ENCODE data around the gene KLF18. TPM values are rescaled to one million over a fixed set of nuclear protein-coding genes. Genes with fewer than 3 reads are reported as not detected.

KLF18 gene
- total RNA-seq, 1 donor: not detected

DNA sequence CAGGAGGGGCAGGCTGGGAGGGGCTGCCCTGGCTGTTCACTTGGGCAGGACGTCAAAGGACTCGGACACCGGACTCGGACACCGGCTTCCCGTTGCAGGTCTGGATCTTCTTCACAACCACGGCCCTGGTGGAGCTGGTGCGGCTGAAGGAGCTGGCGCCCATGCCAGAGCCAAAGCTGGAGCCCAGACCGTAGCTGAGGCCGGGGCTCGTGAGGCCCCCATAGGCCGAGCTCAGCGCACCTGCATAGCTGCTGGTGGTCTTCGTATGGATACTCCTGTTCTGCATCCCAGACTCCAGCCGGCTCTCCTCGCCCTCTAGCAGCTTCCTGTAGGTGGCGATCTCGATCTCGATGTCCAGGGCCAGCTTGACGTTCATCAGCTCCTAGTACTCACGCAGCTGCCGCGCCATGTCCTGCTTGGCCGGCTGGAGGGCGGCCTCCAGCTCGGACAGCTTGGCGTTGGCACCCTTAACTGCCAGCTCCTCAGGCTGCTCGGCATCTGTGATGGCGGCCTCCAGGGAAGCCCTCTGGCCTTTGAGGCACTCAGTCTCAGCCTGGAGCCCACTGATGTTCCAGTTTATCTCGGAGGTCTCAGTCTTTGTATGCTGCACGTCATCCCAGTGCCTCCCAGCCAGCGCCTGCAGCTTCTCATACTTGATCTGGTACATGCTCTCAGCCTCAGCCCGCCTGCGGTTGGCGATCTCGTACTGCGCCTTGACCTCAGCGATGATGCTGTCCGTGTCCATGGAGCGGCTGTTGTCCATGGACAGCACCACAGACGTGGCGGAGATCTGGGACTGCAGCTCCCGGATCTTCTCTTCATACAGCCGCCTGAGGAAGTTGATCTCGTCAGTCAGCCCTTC lies 37.9 kb downstream of the KLF18 start:
- no peak overlapping the region for H3K4me3 ChIP-seq (ENCODE audit: low read depth, low read length)
- TF ChIP-seq, protein P1, sequence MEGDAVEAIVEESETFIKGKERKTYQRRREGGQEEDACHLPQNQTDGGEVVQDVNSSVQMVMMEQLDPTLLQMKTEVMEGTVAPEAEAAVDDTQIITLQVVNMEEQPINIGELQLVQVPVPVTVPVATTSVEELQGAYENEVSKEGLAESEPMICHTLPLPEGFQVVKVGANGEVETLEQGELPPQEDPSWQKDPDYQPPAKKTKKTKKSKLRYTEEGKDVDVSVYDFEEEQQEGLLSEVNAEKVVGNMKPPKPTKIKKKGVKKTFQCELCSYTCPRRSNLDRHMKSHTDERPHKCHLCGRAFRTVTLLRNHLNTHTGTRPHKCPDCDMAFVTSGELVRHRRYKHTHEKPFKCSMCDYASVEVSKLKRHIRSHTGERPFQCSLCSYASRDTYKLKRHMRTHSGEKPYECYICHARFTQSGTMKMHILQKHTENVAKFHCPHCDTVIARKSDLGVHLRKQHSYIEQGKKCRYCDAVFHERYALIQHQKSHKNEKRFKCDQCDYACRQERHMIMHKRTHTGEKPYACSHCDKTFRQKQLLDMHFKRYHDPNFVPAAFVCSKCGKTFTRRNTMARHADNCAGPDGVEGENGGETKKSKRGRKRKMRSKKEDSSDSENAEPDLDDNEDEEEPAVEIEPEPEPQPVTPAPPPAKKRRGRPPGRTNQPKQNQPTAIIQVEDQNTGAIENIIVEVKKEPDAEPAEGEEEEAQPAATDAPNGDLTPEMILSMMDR (IDR thresholded peaks at IDR 0.05; ENCODE audit: insufficient read depth, low read length): no peak
- no peak for DNase-seq (ENCODE audit: low read depth)

- DNase-seq (ENCODE audit: low read depth): peak; percentile 43
- TF ChIP-seq, protein P1 (IDR thresholded peaks at IDR 0.05; ENCODE audit: insufficient read depth, low read length): no peak
These were observed 40.1 kb downstream of the KLF18 start for GRCh38 chr1:44101328-44101727.

GRCh38 chr1:44100183-44100868 lies 41.1 kb downstream of the KLF18 start:
- no peak for DNase-seq (ENCODE audit: low read depth)
- H3K4me3 ChIP-seq (ENCODE audit: low read depth, low read length): no peak overlapping the region
- TF ChIP-seq, protein P1 (IDR thresholded peaks at IDR 0.05; ENCODE audit: insufficient read depth, low read length): no peak

More at GRCh38 chr1:44101328-44101727, 40.1 kb downstream of the KLF18 start:
- no peak overlapping the region for H3K4me3 ChIP-seq (ENCODE audit: low read depth, low read length)

DNA sequence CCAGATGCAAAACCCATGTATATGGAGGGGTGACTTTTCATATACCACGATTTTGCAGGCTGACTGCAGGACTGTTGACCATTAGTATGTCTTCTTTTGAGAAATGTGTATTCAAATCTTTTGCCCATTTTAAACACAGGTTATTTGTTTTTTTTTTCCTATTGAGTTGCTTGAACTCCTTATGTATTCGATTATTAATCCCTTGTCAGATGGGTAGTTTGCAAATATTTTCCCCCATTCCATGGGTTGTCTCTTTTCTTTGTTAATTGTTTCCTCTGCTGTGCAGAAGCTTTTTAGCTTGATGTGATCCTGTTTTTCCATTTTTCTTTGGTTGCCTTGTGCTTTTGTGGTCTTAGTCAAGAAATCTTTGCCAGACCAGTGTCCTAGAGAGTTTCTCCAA lies 47.4 kb downstream of the KLF18 start:
- H3K4me3 ChIP-seq (ENCODE audit: low read depth, low read length): no peak overlapping the region
- TF ChIP-seq, protein P1 (IDR thresholded peaks at IDR 0.05; ENCODE audit: insufficient read depth, low read length): no peak
- no peak for DNase-seq (ENCODE audit: low read depth)

- DNase-seq (ENCODE audit: low read depth): no peak
- H3K4me3 ChIP-seq (ENCODE audit: low read depth, low read length): no peak overlapping the region
- TF ChIP-seq, protein P1 (IDR thresholded peaks at IDR 0.05; ENCODE audit: insufficient read depth, low read length): no peak
These were observed 50.8 kb downstream of the KLF18 start for GRCh38 chr1:44090429-44091252.

DNA sequence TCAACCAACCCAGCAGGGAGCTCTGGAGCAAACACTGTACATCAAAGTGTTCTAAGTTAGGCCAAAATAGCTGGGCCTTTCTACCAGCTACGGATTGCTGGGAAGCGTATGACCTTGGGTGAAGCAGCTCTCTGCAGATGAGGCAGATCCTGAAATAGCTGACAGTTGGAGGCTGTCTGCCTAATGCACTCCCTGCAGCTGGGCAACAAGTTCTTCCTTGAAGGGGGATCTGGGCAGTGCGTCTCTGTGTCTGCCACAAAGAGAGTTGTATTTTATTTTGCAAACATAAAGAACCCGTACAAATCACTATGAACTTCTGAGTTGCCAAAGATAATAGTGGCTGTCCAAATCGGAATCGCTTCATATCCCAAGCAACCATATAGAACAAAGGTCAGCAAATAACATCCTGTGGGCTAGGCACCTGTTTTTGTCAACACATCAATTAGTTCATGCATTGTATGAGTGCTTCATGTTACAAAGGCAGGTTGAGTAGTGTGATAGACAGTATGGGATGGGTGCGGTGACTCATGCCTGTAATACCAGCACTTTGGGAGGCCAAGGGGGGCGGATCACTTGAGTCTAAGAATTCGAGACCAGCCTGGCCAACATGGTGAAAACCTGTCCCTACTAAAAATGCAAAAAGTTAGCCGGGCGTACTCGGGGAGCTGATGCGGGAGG lies 51.9 kb downstream of the KLF18 start:
- no peak for DNase-seq (ENCODE audit: low read depth)
- H3K4me3 ChIP-seq (ENCODE audit: low read depth, low read length): no peak overlapping the region
- TF ChIP-seq, protein P1 (IDR thresholded peaks at IDR 0.05; ENCODE audit: insufficient read depth, low read length): no peak

Measured in fibroblast of the aortic adventitia (primary cell).